ENCODE measurements around the gene UBE2D4. TPM values are rescaled to one million over a fixed set of nuclear protein-coding genes. Genes with fewer than 3 reads are reported as not detected.

Gene UBE2D4
- total and polyA plus RNA-seq, 2 donors (not counting 3 experiments of a cell fraction or from before 2014, with no cell fraction given), result 11.3 to 19.8 TPM

DNA sequence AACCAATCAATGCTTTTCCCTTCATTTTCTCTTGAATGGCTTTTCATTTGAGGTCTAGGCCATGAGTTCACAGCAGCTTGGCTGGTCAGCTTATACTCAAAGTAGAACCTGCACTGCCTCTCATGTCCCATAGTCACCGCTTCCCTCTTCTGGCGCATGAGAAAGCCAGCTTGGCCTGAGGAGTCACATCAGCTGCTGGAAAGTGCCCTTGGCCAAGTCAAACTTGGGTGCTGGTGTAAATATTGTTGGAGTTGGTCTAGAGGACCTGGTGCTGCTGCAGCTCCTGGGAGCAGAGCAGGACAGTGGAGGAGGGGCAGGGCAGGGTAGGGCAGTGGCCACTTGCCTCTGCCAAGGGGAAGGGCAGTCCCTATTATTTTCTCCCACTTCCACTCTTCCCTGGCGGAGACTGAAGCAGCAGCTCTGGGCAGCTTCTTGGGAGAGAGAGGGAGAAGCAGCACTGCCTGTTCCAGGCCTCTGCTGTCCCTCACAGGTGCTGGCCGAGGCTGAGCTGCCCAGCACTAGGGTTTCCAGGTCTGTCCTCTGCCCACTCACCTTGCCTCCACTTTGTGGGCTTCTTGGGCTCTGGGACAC, 12.8 kb downstream of the UBE2D4 start:
- H3K27ac ChIP-seq (ENCODE audit: insufficient read depth, low read depth, low read length), result no peak overlapping the region
- TF ChIP-seq GATA2 (IDR thresholded peaks at IDR 0.05; ENCODE audit: insufficient read depth, insufficient read length, low read depth, low read length) (no peak), CTCF (IDR thresholded peaks at IDR 0.05; ENCODE audit: extremely low read depth in 1 of 2, insufficient read depth in 1 of 2, low read depth in 1 of 2, low read length in 2 of 2) (no peak), POLR2AphosphoS5 (IDR thresholded peaks at IDR 0.05; ENCODE audit: insufficient read depth, low read depth, low read length) (no peak), EZH2 (IDR thresholded peaks at IDR 0.05; ENCODE audit: borderline replicate concordance, low read depth, low read length, severe bottlenecking) (no peak), FOS (IDR thresholded peaks at IDR 0.05; ENCODE audit: borderline replicate concordance, insufficient read depth, low read length) (no peak), JUN (IDR thresholded peaks at IDR 0.05; ENCODE audit: borderline replicate concordance, insufficient read depth, insufficient read length, low read depth) (no peak), MYC (IDR thresholded peaks at IDR 0.05; ENCODE audit: low read depth, low read length) (no peak)
- TF ChIP-seq, protein P1, sequence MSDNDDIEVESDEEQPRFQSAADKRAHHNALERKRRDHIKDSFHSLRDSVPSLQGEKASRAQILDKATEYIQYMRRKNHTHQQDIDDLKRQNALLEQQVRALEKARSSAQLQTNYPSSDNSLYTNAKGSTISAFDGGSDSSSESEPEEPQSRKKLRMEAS (IDR thresholded peaks at IDR 0.05; ENCODE audit: insufficient read depth, insufficient read length), result no peak
- H3K79me2 ChIP-seq (ENCODE audit: control insufficient read depth, insufficient read depth, low read length), result no peaks in the 10 kb centered on the region
- no peak overlapping the region for H3K4me3 ChIP-seq (replicated peaks in 1 of 3; ENCODE audit: insufficient read depth in 1 of 3, low read depth in 1 of 3, low read length in 3 of 3)
- H3K9me3 ChIP-seq (replicated peaks; ENCODE audit: control insufficient read depth, insufficient read depth, low read length), result no peaks in the 10 kb centered on the region
- ChIA-PET POLR2A (no interaction called here), CTCF (no interaction called here)
- dilution Hi-C loops (cut with MboI; ENCODE audit: extremely low pct_ligation_motif_present, low sequenced_read_pairs), result no loop called here
- intact Hi-C loops (cut with micrococcal nuclease), result no loop called here
- no peak for DNase-seq (ENCODE audit: low read depth, low spot score)
- no peak overlapping the region for H3K4me2 ChIP-seq (ENCODE audit: insufficient read depth, low read length)
- H3K4me1 ChIP-seq (ENCODE audit: control insufficient read depth, extremely low read depth, insufficient read depth, low read length), result no peaks in the 10 kb centered on the region
- no peaks in the 10 kb centered on the region for H3K9me1 ChIP-seq (replicated peaks; ENCODE audit: control insufficient read depth, extremely low read depth, insufficient read depth, low read length)
- BruUV-seq (replicated peaks), result no TSS peak
- no peaks in the 10 kb centered on the region for H3K27me3 ChIP-seq (ENCODE audit: control insufficient read depth in 2 of 2, insufficient read depth in 2 of 2, low read length in 2 of 2)
- H3K9ac ChIP-seq (replicated peaks; ENCODE audit: extremely low read depth, insufficient read depth, low read length), result no peak overlapping the region
- no peak overlapping the region for H2AFZ ChIP-seq (ENCODE audit: low read depth, low read length)
- no peaks in the 10 kb centered on the region for H3K36me3 ChIP-seq (ENCODE audit: control insufficient read depth in 2 of 2, extremely low read depth in 1 of 2, insufficient read depth in 2 of 2, low read length in 2 of 2)
- no peak for FAIRE-seq
- no peaks in the 10 kb centered on the region for H4K20me1 ChIP-seq (replicated peaks; ENCODE audit: control insufficient read depth, extremely low read depth, insufficient read depth, low read length)

Data from endothelial cell of umbilical vein (primary cell).